Measurements from ENCODE around the gene PATJ.

Gene PATJ

GRCh38 chr1:61807606-61808140, 65.4 kb downstream of the PATJ start:
- no peak for DNase-seq (ENCODE audit: low read depth)
- TF ChIP-seq, protein P1, sequence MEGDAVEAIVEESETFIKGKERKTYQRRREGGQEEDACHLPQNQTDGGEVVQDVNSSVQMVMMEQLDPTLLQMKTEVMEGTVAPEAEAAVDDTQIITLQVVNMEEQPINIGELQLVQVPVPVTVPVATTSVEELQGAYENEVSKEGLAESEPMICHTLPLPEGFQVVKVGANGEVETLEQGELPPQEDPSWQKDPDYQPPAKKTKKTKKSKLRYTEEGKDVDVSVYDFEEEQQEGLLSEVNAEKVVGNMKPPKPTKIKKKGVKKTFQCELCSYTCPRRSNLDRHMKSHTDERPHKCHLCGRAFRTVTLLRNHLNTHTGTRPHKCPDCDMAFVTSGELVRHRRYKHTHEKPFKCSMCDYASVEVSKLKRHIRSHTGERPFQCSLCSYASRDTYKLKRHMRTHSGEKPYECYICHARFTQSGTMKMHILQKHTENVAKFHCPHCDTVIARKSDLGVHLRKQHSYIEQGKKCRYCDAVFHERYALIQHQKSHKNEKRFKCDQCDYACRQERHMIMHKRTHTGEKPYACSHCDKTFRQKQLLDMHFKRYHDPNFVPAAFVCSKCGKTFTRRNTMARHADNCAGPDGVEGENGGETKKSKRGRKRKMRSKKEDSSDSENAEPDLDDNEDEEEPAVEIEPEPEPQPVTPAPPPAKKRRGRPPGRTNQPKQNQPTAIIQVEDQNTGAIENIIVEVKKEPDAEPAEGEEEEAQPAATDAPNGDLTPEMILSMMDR (IDR thresholded peaks at IDR 0.05; ENCODE audit: low read depth, low read length, missing control alignments) = no peak
- H3K4me3 ChIP-seq (ENCODE audit: low read depth, low read length) = no peak overlapping the region

DNA sequence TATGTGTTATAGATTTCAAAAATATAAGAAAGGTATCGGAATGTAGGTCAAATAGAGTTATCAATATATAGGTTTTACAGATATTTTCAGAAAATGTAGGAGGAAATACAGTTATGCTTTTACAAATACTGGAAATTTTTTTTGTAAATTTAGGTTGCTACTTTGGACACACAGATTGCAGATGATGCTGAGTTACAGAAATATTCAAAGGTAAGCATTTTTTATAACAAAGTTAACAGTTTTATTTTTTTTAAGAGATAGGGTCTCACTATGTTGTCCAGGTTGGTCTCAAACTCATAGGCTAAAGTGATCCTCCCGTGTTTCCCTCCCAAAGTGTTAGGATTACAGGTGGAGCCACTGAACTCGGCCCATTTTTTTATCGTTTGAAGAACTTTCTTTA, 66.0 kb downstream of the PATJ start:
- H3K4me3 ChIP-seq (ENCODE audit: low read depth, low read length) = no peak overlapping the region
- DNase-seq (ENCODE audit: low read depth) = no peak
- TF ChIP-seq, protein P1 (IDR thresholded peaks at IDR 0.05; ENCODE audit: low read depth, low read length, missing control alignments) = no peak

DNA sequence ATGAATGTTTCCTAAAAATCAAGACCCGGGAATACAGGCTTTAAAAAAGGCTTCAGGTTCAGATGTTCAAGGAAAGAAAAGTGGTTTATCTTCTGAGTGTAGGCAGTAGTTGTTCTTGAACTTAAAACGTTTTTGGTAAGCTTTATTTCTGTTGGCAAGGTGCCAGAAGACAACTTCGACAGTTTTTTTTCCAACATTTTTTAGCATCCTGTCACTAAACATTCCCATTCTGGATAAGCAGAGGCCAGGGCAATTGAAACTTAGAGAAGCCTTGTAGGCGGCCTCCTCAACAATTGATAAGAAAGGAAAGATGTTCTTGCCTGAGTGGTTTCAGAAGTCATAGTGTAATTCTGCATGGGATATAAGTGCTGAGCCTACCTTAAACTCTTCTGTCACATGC, 66.7 kb downstream of the PATJ start:
- DNase-seq (ENCODE audit: low read depth) = no peak

GRCh38 chr1:61812916-61813315, 70.6 kb downstream of the PATJ start:
- H3K4me3 ChIP-seq (ENCODE audit: low read depth, low read length) = no peak overlapping the region
- TF ChIP-seq, protein P1 (IDR thresholded peaks at IDR 0.05; ENCODE audit: low read depth, low read length, missing control alignments) = no peak
- DNase-seq (ENCODE audit: low read depth) = no peak

More for the DNA sequence above, 66.7 kb downstream of the PATJ start:
- TF ChIP-seq, protein P1 (IDR thresholded peaks at IDR 0.05; ENCODE audit: low read depth, low read length, missing control alignments) = no peak
- H3K4me3 ChIP-seq (ENCODE audit: low read depth, low read length) = no peak overlapping the region

DNA sequence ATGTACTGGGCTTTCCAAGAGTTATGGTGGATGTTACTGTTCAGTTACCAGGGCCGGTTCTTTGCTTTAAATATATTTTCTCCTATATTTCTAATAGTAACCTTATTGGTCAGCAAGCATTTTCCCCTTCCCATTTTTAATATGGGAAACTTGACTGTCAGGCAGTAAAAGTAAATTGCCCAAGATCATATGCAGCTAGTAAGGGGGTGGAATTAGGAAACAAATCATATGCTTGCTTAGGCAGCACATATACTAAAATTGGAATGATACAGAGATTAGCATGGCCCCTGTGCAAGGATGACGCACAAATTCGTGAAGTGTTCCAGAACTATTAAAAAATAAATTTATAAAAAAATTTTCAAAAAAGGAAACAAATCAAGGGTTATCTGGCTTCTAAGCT, 73.9 kb downstream of the PATJ start:
- no peak overlapping the region for H3K4me3 ChIP-seq (ENCODE audit: low read depth, low read length)
- TF ChIP-seq, protein P1 (IDR thresholded peaks at IDR 0.05; ENCODE audit: low read depth, low read length, missing control alignments) = no peak
- no peak for DNase-seq (ENCODE audit: low read depth)

DNA sequence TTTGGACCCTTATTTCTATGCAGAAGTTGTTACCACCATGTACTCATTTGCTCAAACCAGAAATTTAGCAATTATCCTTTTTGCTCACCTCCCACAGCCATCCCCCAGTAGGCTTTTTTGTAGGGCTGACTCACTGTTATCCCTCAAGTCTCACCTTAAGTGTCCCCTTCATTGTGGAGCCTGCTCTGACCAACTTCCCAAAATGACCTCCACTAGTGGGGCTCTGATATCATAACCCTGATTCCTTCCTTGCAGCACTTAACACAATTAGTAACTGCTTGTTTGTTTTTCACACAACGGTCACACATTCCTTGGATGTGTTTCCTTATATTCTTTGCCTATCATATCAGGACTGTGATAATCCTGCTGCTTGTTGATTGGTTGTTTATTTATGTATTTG, 76.7 kb downstream of the PATJ start:
- TF ChIP-seq, protein P1 (IDR thresholded peaks at IDR 0.05; ENCODE audit: low read depth, low read length, missing control alignments) = no peak
- DNase-seq (ENCODE audit: low read depth) = no peak
- H3K4me3 ChIP-seq (ENCODE audit: low read depth, low read length) = no peak overlapping the region

GRCh38 chr1:61819421-61819820, 77.1 kb downstream of the PATJ start:
- TF ChIP-seq, protein P1 (IDR thresholded peaks at IDR 0.05; ENCODE audit: low read depth, low read length, missing control alignments) = no peak
- H3K4me3 ChIP-seq (ENCODE audit: low read depth, low read length) = no peak overlapping the region
- DNase-seq (ENCODE audit: low read depth) = no peak
